GM18498 (cell line): Measurements from ENCODE around the gene INSM1.
A peak's percentile ranks its signal among the peaks of the same experiment; 100 is the strongest.
"Not testable (repeated sequence)": the region's sequence is repeated elsewhere in the genome, so short reads cannot be mapped to it uniquely, and the experiment has no call there.

Source experiments
- ATAC-seq: cut with Tn5 transposase; IDR thresholded peaks from one replicate; pipeline ENCODE4 v1.9.1; 2021; ENCODE audit warnings: mild to moderate bottlenecking, moderate library complexity; ENCODE audit not compliant: unreplicated experiment

The INSM1 gene

GRCh38 chr20:20367575-20368417, at the start of gene INSM1:
Gene INSM1 (plus strand): TSS chr20:20368104. CDS start chr20:20368268, 164 bp downstream.
- ATAC-seq, result no peak

GRCh38 chr20:20318365-20319161, 49.3 kb upstream of the INSM1 start:
- no peak for ATAC-seq

GRCh38 chr20:20321134-20321533, 46.8 kb upstream of the INSM1 start:
- no peak for ATAC-seq

GRCh38 chr20:20321917-20322316, 46.0 kb upstream of the INSM1 start:
- no peak for ATAC-seq

GRCh38 chr20:20322912-20323311, 45.0 kb upstream of the INSM1 start:
- no peak for ATAC-seq

GRCh38 chr20:20327746-20328145, 40.2 kb upstream of the INSM1 start:
- no peak for ATAC-seq

- no peak for ATAC-seq
Observed at GRCh38 chr20:20329564-20329963, 38.3 kb upstream of the INSM1 start.

GRCh38 chr20:20331156-20331555, 36.7 kb upstream of the INSM1 start:
- no peak for ATAC-seq

- no peak for ATAC-seq
Observed at GRCh38 chr20:20331817-20332216, 36.1 kb upstream of the INSM1 start.

- peak; percentile 49 for ATAC-seq
Observed at GRCh38 chr20:20333866-20334265, 34.0 kb upstream of the INSM1 start.

GRCh38 chr20:20334489-20334888, 33.4 kb upstream of the INSM1 start:
- ATAC-seq, result peak; percentile 98

GRCh38 chr20:20338133-20338730, 29.7 kb upstream of the INSM1 start:
- no peak for ATAC-seq

GRCh38 chr20:20340443-20340842, 27.5 kb upstream of the INSM1 start:
- ATAC-seq, result no peak

GRCh38 chr20:20341371-20341770, 26.5 kb upstream of the INSM1 start:
- no peak for ATAC-seq

GRCh38 chr20:20342066-20342465, 25.8 kb upstream of the INSM1 start:
- ATAC-seq, result no peak

GRCh38 chr20:20343932-20344331, 24.0 kb upstream of the INSM1 start:
- no peak for ATAC-seq

GRCh38 chr20:20344476-20344875, 23.4 kb upstream of the INSM1 start:
- no peak for ATAC-seq

- no peak for ATAC-seq
Observed at GRCh38 chr20:20353576-20353975, 14.3 kb upstream of the INSM1 start.

- not testable (repeated sequence) for ATAC-seq
Observed at GRCh38 chr20:20355503-20355902, 12.4 kb upstream of the INSM1 start.

GRCh38 chr20:20358801-20359200, 9.1 kb upstream of the INSM1 start:
- ATAC-seq, result no peak

- no peak for ATAC-seq
Observed at GRCh38 chr20:20359628-20360027, 8.3 kb upstream of the INSM1 start.

GRCh38 chr20:20360464-20360863, 7.4 kb upstream of the INSM1 start:
- ATAC-seq, result peak; percentile 75
